GM12892 (cell line): Measurements from ENCODE around the gene MGME1.

Source experiments
- POLR2A ChIP-seq: IDR thresholded peaks from 2 replicates; pipeline ENCODE4 v1.6.1; 2011; ENCODE audit warnings: low read depth, low read length, control low read depth
- POLR2AphosphoS5 ChIP-seq: IDR thresholded peaks from 2 replicates; pipeline ENCODE4 v1.6.1; 2011; ENCODE audit warnings: low read depth, low read length, control low read depth
- TAF1 ChIP-seq: IDR thresholded peaks from 2 replicates; pipeline ENCODE4 v1.6.1; 2011; ENCODE audit warnings: low read depth, mild to moderate bottlenecking, control low read depth, low read length, borderline replicate concordance

- TF ChIP-seq POLR2AphosphoS5 (no peak), POLR2A (no peak), TAF1 (no peak)
These were observed 33.6 kb upstream of the MGME1 start for GRCh38 chr20:17935186-17935585.
